ENCODE data around the gene LIG1.
A peak's percentile ranks its signal among the peaks of the same experiment; 100 is the strongest.
"Not testable (repeated sequence)": the region's sequence is repeated elsewhere in the genome, so short reads cannot be mapped to it uniquely, and the experiment has no call there.

The LIG1 gene

DNA sequence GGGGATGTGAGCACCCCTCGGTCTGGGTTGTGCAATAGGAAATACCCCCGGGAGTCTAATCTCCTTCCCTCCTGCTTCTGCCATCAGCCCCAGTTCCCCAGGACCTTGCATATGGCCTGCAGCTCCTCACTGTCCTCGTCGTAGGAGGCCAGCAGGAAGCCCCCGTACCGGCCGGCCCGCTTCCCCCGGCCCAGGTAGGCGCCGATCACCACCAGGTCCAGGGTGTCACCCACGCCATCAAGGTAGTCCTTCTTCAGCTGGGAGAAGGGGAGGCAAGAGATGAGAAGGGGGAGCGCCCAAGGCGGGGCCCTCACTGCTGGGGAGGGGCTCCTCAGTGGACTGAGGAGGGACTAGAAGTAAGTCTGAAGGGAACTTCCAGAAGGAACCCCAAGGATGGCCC lies 49.1 kb downstream of the LIG1 start:
- DNase-seq (ENCODE audit: low spot score): no peak

DNA sequence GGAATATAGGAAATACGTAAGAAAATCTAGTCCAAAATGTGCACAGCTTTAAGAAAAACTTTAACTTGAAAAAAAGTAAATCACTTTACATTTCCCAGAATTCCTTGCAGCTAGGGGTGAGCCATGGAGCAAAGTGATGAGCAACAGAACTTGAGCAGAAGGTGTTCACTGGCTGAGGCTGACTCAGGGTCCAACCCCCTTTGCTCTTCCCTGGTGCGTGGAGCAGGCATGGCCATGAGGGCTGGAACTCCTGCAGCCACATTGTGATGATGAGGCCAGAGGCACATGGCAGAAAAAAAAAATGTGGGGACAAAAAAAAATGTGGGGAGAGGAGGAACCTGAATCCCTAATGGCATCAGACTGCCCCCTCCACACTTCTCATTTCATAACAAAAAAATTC lies 49.6 kb downstream of the LIG1 start:
- no peak for DNase-seq (ENCODE audit: low spot score)

DNA sequence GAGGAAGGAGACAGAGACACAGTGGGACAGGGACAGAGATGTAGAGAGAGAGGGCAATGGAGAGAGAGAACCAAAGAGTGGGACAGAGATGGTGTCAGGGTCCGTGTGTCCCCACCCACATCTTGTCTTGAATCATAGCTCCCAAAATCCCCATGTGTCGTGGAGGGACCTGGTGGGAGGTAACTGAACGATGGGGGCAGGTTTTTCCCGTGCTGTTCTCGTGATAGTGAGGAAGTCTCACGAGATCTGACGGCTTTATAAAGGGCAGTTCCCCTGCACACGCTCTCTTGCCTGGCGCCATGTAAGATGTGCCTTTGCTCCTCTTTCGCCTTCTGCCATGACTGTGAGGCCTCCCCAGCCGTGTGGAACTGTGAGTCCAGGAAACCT lies 52.0 kb downstream of the LIG1 start:
- no peak for DNase-seq (ENCODE audit: low spot score)

DNA sequence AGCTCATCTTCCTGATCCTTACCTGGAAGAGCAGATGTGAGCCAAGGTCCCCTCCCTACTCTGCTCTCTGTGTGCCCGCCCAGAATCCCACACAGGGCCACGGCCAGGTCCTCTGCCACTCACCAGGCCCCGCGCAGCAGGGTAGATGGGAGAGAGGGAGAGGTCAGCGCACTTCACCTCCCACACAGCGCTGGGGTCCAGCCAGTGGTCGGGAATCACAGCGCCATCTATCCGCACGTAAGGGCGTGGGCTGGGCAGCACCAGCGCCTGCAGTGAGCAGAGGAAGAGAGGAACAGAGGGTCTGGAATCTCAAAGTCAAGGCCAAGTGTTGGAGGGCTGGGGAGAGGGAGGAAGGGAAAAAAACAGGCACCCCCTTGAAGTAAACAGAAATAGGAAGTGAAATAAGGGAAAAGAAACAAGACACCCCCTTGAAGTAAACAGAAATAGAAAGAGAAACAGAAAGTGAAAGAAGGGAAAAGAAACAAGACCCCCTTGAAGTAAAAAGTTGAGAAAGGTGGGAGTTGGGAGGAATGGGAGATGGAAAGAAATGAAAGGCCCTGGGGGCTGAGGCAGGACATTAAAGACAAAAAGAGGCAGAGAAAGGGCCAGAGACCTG lies 52.5 kb downstream of the LIG1 start:
- no peak for DNase-seq (ENCODE audit: low spot score)

DNA sequence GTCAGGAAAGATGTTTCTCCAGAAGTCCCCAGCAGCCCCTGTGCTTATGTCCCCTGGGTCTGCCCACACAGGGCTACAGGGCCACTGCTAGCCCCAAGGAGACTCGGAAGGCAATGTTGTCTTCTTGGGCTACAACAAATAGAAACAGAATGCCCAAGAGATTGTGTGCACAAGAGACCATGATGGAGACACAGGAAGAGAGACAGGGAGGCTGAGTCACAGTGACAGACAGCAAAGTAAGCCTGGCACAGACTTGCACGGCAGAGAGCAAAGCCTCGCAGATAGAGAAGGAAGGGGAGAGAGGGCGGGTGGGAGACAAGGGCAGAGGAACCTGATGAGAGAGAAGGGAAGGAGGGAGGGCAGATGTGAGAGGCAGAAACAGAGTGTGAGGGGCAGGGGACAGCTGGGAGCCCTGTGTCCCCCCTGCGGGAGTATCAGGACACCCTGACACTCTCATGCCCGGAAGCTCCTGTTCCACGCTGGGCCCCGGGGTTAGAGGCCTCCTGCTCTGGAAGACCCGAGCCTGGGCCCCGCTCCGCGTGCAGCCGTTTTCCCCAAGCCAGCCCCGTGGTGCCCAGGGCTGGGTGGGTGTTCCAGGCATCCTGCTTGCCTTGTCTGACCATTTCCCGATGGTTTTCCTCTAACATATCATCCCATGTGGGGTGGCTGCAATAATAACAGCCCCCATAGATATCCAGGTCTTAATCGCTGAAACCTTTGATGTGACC lies 56.8 kb downstream of the LIG1 start:
- no peak for DNase-seq (ENCODE audit: low spot score)

DNA sequence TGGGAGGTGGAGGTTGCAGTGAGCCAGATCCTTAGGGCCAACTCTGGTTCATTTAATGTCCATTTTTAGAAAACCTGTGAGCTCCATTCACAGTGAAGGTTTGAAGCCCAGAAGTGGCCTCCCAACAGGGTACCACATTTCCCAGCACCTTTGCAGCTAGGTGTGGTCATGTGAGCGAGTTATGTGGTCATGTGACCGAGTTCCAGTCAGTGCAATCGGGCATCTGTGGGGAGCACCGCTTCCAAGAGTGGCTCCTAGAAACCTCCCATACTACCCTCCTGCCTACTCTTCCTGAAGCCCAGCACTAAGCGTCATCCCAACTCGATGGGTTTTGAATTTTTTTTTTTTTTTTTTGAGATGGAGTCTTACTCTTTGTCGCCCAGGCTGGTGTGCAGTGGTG lies 58.9 kb downstream of the LIG1 start:
- DNase-seq (ENCODE audit: low spot score): no peak

DNA sequence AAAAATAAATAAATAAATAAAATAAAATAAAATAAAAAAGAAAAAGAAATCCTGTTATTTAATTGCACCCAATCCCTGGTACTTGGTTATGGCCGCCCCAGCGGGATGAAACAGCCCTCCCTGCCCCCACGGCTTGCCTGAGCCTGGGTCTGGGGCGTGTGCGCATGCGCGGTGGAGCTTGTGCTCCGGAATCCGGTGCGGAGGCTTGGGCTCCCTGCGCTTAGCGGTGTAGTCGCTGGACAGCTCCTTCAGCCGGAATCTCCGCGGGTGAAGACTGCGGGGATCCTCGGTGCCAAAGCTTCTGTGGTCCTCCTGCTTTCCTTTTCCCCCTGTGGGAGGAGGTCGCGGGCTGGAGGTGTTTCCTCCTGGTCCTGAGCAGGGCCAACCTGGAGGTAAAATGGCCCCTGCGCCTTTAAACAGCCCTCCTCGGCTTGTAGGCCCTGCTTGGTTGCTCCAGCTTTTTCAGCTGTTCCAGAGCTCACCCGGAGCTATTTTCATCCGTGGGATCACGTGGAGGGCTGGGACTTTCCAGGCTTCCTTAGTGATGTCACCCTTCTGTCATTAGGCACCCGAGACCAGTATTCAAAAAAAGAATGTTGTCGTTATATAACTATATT lies 59.7 kb downstream of the LIG1 start, which contains the start of gene PLA2G4C:
TSS of gene PLA2G4C (minus strand) at position 468 of the 617 bp plus-strand sequence. CDS start 4,288 bp downstream, outside the sequence.
- peak; percentile 89 for DNase-seq (ENCODE audit: low spot score)

DNA sequence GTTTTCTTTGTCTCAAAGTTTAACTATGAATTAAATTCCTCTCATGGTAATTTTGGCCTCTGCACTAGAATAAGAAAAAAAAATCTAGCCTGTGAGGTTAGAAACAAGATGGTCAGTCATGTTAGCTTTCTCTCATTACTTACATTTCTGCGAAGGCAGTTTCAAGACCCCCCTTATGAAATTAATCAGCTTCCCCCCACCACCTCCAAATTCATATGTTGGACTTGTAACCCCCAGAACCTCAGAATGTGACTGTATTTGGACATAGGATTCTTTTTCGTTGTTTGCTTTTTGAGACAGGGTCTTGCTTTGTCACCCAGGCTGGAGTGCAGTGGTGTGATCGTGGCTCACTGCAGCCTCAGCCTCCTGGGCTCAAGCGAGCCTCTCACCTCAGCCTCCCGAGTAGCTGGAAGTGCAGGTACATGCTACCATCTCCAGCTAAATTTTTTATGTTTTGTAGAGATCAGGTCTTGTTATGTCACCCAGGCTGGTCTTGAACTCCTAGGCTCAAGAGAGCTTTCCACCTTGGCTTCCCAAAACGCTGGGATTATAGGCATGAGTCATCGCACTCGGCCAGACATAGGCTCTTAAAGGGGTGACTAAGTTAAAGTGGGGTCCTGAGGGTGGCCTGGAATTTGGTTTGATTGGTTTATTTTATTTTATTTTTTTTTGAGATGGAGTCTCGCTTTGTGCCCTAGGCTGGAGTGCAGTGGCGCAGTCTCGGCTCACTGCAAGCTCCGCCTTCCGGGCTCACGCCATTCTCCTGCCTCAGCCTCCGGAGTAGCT lies 61.0 kb downstream of the LIG1 start:
- no peak for DNase-seq (ENCODE audit: low spot score)

DNA sequence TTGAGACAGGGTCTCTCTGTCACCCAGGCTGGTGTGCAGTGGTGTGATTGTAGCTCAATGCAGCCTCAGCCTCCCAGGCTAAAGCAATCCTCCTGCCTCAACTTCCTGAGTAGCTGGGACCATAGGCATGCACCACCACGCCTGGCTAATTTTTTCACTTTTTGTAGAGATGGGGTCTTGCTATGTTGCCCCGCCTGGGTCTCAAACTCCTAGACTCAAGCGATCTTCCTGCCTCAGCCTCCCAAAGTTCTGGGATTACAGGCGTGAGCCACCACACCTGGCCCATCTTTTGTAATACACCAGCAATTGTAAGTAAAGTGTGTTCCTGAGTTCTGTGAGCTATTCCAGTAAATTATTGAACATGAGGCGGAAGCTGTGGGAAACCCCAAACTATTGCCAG lies 66.2 kb downstream of the LIG1 start:
- no peak for DNase-seq (ENCODE audit: low spot score)

DNA sequence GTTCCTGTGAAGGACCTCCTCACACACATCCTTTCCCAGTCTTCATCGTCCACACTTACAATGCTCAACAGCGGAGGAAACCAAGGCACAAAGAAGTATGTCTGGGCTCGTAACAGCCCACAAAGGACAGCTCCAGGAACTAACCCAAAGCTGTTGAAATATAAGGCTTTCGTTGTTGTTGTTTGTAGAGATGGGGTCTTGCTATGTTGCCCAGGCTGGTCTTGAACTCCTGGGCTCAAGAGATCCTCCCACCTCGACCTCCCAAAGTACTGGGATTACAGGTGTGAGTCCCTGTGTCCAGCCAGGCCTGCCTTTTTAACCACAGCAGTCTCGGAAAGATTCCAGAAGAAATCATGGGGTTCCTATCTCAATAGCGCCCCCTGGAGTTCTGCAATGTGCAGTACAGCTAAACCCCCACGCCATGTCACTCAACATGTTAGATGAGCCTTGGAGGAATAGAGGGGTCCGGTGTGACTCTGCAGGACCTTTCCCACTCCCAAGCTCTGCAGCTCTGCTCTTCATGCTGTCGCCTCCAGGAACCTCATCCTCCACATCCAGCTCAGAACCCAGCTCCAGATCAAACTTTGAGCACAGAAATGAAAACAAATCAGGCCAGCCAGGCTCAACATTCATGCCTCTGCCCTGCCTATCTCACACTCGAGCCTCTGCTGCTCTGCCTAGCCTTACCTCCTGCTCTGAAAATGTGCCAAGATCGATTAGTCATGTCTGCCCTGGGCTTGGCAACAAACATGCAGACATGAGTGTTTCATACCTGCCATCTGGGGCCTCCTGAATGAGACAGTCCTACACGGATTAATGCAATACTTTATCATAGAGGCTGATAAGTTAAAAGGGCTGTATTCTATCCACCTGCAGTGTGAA lies 67.0 kb downstream of the LIG1 start:
- no peak for DNase-seq (ENCODE audit: low spot score)

DNA sequence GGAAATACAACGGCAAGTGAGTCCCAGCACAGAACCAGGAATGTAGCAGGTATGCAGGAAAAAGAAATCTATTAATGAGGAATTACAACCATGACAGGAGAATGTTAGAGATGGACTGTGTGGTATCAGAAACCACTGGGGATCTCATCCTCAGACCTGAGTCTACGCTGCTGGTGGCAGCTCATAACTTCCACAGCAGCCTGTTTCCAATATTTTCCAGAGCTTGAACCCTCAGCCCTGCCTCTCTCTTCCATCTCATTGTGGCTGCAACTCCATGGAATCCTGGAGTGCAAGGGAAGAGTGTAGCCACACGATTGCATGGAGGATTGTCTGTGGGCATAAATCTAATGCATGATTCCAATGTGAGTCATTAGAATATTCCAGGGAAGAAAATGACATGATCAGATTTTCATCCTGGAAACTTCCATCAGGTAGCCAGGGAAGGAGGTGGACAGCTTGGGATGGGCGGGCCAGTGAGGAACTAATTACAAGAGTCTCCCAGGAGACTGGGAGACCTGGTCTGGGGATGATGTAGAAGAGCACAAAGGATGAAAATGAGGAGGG lies 74.5 kb downstream of the LIG1 start:
- DNase-seq (ENCODE audit: low spot score): no peak

DNA sequence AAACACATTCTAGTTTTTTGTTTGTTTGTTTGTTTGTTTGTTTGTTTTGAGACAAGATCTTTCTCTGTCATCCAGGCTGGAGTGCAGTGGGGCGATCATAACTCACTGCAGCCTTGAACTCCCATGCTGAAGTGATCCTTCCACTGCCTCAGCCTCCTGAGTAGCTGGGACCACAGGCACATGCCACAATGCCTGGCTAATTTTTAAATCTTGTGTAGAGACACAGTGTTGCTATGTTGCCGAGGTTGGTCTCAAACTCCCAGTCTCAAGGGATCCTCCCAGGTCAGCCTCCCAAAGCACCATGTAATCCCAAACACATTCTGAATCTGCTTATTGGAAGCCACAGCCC lies 75.3 kb downstream of the LIG1 start:
- no peak for DNase-seq (ENCODE audit: low spot score)

DNA sequence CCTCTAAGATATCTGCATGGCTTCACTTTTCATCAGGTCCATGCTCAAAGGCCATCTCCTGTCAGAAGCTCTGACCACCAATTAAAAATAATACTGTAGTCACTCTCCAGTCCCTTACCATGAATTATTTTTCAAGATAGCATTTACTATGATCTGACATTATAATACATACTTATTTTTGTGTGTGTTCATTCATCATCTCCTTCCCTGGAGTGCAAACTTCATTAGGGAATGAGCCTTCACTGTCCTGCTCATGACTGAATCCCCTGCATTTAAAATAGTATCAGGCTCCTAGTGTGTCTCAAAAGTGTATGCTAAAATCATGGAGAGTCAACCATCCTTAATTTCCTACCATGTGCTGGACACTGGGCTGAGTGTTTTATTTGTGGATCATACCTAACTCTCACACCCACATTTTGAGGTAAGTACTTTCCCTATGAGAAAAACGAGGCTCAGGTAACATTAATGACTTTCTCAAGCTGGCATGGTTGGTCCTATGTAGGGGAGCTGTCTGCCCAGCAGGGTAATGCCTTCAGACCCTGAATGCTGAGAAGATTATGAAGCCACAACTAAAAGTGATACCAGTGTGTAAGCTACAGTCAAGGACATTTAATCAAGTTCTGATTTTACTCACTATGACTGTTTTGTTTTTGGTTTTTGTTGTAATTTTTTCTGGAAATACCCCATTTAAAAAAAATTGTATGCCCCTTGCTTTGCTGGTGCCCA lies 75.9 kb downstream of the LIG1 start:
- no peak for DNase-seq (ENCODE audit: low spot score)

DNA sequence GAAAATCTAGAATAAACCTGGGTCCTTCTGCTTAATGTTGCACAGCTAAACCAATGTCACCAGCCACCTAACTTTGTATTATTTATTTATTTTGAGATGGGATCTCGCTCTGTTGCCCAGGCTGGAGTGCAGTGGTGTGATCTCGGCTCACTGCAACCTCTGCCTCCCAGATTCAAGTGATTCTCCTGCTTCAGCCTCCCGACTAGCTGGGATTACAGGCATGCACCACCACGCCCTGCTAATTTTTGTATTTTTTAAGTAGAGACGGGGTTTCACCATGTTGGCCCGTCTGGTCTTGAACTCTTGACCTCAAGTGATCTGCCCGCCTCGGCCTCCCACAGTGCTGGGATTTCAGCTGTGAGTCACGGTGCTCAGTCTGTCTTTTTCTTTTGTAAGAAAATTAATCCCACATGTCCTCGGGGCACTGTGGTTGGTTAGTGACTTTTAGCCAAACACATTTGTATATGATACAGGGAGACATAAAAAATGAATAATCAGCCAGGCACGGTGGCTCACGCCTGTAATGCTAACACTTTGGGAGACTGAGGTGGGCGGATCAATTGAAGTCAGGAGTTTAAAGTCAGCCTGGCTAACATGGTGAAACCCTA lies 78.9 kb downstream of the LIG1 start:
- DNase-seq (ENCODE audit: low spot score): not testable (repeated sequence)

DNA sequence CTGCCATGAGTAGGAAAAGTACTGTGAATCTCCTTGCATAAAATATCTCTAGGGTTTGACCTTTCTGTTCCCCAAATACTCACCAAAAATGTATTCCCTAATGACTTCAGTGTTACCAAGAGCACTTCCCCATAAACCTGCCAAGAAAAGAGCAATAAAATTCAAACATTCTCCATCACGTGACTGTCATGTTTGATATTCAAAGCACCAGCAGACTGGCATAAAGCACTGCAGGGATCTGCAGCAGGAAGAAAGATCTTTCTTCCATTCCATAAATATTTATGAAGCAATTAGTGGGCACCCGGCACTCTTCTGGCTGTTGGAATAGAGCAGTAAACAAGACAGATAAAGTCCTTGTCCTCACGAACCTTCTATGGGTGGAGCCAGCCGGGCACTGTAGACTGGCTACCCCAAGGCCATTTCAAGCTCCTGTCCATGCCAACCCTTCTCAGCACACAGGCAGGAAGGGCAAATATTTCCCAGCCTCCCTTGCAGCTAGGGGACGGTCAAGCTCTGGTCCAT lies 79.8 kb downstream of the LIG1 start:
- DNase-seq (ENCODE audit: low spot score): no peak

DNA sequence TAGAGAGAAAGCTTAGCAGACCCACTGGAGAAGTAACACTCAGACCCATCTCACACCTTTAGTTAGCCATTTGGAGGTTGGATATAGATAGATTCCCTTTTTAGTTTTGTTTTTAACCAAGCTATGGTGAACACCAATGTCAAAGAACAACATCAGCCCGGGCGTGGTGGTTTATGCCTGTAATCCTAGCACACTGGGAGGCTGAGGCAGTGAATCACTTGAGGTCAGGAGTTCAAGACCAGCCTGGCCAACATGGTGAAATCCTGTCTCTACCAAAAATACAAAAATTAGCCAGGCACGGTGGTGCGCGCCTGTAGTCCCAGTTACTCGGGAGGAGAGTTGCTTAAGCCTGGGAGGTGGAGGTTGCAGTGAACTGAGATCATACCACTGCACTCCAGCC lies 81.2 kb downstream of the LIG1 start:
- DNase-seq (ENCODE audit: low spot score): not testable (repeated sequence)

DNA sequence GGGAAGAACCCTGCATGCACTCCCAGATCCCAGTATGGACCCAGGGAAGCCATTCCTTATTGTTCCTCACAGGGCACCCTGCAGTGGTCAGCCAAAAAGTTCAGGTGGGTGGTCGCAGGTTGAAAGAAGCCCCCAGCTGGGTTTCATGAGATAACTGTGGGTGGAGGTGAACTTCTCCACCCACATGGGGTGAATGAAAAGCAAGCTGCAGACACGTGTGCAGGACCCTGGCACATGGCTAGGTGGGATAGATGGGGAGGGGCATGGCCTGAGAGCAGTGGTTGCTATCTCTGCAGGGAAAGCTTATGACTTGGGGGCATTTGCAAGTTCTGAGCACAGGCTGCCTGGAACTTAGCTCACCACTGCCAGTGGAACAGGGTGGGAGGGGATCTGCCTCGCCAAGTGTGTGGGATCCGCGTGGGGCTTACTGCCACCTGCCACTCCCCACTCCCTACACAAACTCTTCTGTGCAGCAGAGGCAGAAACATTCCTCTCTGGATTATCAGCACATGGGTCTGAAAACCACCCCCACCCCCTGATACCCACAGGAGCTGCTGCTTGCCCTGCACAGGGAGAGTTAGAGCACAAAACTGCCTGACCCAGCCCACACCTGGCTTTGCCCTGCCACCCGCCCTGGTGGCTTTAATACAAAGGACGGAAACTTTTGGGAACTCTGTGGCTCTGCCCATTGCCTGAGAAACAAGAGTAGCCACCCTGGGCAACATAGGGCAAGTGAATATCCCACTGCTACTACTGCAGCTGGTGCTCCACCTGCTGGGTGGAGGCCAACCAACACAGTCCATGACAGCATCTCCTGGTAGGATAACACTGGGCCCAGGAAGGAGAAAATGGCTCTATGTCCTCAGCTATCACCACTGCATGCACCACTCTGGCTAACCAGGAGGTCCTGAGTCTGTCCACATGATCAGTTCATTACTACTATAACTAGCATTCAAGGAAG lies 84.0 kb downstream of the LIG1 start:
- DNase-seq (ENCODE audit: low spot score): no peak

DNA sequence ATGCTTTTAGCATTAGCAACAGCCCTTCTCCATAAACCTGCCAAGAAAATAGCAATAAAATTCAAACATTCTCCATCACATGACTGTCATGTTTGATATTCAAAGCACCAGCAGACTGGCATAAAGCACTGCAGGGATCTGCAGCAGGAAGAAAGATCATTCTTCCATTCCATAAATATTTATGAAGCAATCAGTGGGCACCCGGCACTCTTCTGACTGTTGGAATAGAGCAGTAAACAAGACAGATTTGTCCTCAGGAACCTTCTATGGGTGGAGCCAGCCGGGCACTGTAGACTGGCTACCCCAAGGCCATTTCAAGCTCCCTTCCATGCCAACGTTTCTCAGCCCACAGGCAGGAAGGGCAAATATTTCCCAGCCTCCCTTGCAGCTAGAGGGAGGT lies 85.1 kb downstream of the LIG1 start:
- DNase-seq (ENCODE audit: low spot score): no peak

DNA sequence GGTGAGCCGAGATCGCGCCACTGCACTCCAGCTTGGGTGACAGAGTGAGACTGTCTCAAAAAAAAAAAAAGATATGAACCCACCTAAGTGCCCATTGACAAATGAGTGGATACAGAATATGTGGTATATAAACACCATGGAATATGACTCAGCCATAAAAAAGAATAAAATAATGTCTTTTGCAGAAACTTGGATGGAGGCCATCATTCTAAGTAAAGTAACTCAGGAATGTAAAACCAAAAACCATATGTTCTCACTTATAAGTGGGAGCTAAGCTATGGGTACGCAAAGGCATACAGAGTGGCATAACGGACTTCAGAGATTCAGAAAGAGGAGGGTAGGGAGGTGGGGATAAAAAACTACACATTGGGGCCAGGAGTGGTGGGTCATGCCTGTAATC lies 89.0 kb downstream of the LIG1 start:
- no peak for DNase-seq (ENCODE audit: low spot score)

Data from left forelimb (tissue), 1 donor.